SK-N-DZ (cell line): Measurements from ENCODE around the gene ZC3H7A.
"Not testable (repeated sequence)": the region's sequence is repeated elsewhere in the genome, so short reads cannot be mapped to it uniquely, and the experiment has no call there.

ENCODE experiments used
- DNase-seq: peaks from one replicate; pipeline ENCODE4 v3.0.0-alpha.2; 2015; ENCODE audit warnings: low spot score

ZC3H7A gene

GRCh38 chr16:11799509-11800381 is 2.7 kb upstream of the ZC3H7A start:
- no peak for DNase-seq

GRCh38 chr16:11799017-11799381 is 1.9 kb upstream of the ZC3H7A start:
- no peak for DNase-seq

- peak; percentile 40 for DNase-seq
Observed at GRCh38 chr16:11797957-11798299, 870 bp upstream of the ZC3H7A start.

DNA sequence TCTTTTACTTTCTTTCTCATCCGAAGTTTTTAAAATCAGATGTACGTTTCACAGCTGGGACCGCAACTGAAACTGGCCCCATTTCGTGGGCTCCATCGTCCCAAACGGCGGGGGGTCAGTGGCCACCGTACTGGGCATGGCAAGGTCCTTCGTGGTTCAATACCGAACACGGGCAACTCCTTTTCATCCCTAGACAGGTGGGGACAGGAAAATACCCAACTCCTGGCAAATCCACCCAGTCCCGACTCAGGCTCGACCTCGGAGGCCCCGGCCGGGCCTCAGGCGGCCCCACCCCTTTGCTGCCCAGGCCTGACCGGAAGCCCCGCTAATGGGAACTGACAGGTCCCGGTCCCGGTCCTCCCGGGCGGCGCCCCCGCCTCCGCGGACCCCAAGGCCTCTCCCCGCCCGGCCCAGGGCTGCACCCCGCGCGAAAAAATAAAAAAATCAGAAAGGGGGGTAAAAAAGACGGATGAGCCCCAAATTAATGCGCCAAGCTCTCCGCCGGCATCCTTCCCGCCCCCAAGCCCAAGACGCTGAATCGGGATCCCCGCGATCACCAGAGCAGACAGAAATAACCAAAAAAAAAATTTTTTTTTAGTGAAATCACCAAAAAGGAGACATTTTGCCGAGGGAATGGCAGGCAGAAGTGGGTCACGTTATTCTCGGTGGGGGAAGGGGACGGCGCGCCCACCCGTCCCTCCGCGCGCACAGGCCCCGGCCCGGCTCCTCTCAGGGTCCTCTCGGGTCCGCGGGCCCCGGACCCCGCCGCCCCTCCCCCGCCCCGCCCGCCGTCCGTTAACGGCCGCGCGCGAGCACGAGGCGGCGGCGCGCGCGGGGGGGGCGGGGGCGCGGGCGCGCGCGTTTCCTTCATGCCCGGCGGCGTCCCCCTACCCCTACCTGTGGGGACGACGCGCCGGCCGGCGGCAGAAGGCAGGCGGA is 562 bp downstream of the ZC3H7A start:
- peak; percentile 37 for DNase-seq

GRCh38 chr16:11795887-11796226 is 1.2 kb downstream of the ZC3H7A start:
- no peak for DNase-seq

DNA sequence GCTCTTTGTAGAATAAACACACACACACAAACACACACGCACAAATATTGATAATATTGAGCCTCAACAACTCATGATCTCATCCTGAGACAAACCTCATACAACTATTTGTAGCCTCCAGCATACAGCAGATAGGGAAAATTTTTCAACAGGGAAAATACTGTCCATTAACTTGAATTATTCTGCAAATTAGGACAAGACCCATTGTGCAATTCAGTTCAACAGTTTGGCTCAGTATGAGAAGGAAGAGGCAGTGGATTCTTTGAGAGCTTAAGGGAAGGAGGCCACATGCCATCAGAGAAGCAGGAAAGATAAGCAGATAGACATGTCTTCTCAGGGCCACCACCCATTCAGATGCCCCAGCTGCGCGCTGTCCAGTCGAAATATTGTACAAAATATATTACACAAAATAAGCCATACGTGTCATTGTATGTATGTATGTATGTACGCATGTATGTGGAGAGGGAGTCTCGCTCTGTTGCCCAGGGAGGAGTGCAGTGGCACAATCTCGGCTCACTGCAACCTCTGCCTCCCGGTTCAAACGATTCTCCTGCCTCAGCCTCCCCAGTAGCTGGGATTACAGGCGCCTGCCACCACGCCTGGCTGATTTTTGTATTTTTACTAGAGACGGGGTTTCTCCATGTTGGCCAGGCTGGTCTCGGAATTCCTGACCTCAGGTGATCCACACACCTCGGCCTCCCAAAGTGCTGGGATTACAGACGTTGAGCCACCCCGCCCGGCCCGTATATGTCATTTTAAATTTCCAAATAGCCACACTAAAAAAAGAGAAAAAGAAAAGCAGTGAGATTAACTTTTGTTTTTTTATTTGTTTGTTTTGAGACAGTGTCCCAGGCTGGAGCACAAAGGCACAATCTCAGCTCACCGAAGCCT is 1.8 kb downstream of the ZC3H7A start:
- DNase-seq, result no peak

DNA sequence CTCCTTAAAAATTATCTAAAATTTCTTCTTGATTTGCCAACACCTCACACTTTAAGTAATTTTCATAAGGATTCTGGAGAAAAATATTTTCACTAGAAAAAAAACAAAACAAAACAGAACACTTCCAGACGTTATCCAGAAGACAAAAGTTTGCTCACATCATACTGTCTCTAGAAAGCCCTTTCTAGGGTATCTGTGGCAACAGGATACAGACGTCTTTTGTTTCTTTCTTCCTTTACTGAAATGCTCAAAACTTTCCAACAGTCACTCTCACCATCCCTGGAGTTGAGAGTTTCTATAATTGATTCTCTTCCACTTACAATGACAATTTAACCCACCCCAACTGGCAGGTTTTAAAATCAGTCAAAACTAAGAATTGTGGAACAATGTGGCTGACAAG is 2.6 kb downstream of the ZC3H7A start:
- no peak for DNase-seq

- DNase-seq, result no peak
Observed at GRCh38 chr16:11793840-11794239, 3.2 kb downstream of the ZC3H7A start.

DNA sequence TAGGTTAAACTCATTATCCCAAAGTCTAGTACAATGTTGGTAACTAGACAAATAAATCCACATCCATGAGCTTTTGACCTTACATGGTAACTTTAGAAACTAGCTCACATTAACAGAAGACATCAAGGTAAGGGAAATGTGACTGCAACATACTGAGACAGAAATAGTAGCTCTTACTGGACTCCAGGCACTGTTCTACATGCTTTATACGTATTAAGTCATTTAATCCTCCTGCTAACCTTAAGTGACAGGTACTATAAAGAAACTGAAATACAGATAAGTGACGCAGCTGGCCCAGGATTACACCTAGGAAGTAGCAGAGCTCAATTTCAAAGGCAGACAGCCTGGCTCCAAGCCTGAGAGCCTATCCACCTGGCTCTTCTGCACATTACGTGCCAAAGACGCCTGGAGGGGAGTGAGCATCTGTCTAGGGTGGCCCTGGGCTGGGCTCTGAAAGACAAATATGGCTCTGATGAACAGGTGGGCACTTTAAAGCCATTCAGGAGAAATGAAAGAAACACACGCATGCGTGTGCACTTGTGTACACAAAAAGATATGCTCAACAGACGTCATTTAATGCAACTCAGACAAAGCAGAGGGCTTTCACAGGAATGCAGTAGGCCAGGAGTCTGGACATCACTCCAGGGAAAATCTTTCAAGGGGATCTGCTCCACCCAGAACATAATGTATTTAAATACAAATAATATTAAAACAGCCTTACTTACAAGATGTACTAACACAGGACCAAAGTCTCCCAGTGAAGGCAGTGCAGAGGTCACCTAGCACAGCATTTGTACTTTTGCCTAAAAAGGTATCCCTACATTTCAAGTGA is 4.4 kb downstream of the ZC3H7A start:
- DNase-seq, result peak; percentile 37

DNA sequence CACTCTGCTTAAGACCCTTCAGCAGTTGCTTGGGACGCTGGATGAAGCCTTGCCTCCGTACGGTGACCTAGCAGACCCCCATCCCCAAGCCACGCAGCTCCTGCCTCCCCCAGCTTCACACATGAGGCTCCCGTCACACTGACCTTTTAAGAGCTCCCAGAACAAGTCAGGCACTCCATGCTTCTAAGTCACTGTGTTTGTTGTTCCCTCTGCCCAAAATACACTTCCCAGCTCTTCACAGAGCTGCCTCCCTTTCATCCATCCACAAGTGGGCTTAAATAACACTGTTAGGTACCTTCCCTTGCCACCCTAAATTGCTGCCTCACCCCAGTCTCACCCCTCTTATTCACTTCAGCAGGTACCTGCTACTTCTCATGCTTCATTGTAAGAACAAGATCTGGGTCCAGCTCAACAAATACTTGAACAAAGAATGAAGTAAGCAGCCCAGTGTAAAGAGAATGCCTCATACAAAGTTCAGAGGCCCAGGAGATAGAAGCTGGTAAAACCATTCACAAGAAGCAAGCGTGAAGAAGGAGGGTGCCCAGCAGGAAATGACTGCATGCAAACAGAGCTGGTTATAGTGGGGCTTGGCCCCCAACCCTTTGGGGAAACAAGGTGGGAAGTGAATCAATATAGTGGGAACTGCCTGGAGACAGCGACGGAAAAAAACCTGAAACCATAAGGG is 5.8 kb downstream of the ZC3H7A start:
- no peak for DNase-seq

- DNase-seq, result no peak
Observed at GRCh38 chr16:11788914-11789313, 8.1 kb downstream of the ZC3H7A start.

DNA sequence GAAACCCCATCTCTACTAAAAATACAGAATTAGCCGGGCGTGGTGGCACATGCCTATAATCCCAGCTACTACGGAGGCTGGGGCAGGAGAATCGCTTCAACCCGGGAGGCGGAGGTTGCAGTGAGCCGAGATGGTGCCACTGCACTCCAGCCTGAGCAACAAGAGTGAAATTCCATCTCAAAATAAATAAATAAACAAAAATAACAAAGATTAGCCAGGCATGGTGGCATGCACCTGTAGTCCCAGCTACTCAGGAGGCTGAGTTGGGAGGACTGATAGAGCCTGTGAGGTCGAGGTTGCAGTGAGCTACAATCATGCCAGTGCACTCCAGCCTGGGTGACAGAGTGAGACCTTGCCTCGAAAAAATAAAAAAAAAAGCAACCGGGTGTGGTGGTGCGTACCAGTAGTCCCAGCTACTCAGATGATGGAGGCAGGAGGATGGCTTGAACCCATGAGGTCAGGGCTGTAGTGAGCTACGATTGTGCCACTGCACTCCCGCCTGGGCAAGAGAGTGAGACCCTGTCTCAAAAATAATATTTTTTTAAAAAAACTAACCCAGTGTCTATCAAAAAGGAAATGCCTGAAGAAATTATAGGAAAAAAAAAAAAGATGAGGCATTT is 12.0 kb downstream of the ZC3H7A start:
- DNase-seq, result not testable (repeated sequence)

DNA sequence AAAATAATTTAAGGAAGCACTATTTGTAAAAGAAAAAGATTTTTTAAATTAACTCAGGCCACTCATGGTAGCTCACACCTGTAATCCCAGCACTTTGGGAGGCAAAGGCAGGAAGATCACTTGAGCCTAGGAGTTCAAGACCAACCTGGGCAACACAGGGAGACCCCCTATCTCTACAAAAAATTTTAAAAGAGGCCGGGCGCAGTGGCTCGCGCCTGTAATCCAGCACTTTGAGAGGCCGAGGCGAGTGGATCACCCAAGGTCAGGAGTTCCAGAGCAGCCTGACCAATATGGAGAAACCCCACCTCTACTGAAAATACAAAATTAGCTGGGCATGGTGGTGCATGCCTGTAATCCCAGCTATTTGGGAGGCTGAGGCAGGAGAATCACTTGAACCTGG is 12.7 kb downstream of the ZC3H7A start:
- not testable (repeated sequence) for DNase-seq

DNA sequence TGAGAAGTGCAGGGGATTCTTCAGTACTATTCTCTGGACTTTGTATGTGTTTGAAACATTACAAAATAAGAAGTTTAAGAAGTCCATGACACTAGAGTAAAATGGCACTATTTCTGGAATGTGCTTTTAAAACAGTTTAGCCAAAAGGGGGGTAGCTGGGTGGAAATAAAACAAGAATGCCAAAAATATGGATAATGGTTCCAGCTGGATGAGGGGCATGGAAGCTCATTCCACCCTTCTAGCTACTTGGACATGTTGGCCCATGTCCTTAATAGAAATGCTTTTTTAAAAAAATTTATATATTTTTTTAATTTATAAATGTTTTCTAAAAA is 13.1 kb downstream of the ZC3H7A start:
- no peak for DNase-seq

GRCh38 chr16:11783319-11784037 is 13.6 kb downstream of the ZC3H7A start:
- no peak for DNase-seq

DNA sequence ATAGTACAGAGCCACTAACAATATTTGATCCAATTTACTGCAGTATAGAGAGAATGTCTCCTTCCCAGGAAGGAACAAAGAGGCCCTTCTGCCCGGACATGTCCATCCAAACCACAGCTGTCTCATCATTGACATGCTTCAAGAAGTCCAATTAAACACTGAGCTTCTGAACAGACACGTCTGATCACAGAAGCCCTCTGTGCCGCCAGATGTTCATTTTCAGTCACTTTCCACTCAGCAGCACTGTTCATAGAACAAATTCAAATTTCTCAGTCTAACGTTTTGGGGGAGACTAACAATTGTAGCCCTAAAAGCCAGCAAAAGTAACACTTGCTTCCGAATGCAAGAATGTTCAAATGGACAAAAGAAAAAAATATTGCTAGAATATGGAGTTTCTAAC is 15.3 kb downstream of the ZC3H7A start:
- DNase-seq, result peak; percentile 53

GRCh38 chr16:11780991-11781680 is 15.9 kb downstream of the ZC3H7A start:
- peak; percentile 82 for DNase-seq

GRCh38 chr16:11779074-11779473 is 18.0 kb downstream of the ZC3H7A start:
- DNase-seq, result no peak
